Measurements from ENCODE around the gene ATP8A2. TPM values are rescaled to one million over a fixed set of nuclear protein-coding genes. Genes with fewer than 3 reads are reported as not detected.

ATP8A2 gene
- total and polyA plus RNA-seq, 10 of the 15 experiments (the other 5 are each of a cell fraction or from before 2014, with no cell fraction given): 0.01 to 0.04 (median 0.04) TPM; not detected in 7

- intact Hi-C loops (cut with micrococcal nuclease; ENCODE audit: unreplicated experiment): no loop called here
- Histone ChIP-seq H3K36me3 (ENCODE audit: control insufficient read depth in 2 of 2, insufficient read depth in 2 of 2, low read length in 1 of 2) (no peaks in the 10 kb centered on the region), H3K27ac (ENCODE audit: control insufficient read depth, insufficient read depth) (no peak overlapping the region), H3K4me2 (ENCODE audit: control insufficient read depth, insufficient read depth) (no peak overlapping the region), H3K4me3 (no peak overlapping the region), H3K9ac (ENCODE audit: control insufficient read depth, insufficient read depth, low read length) (no peak overlapping the region), H2AFZ (ENCODE audit: control insufficient read depth, low read depth, low read length) (no peak overlapping the region), H3K4me1 (ENCODE audit: control insufficient read depth, insufficient read depth, low read length) (no peaks in the 10 kb centered on the region), H3K9me3 (replicated peaks; ENCODE audit: control insufficient read depth, insufficient read depth, low read length) (no peaks in the 10 kb centered on the region), H4K20me1 (ENCODE audit: control insufficient read depth, insufficient read depth) (no peaks in the 10 kb centered on the region), H3K27me3 (replicated peaks in 1 of 2; ENCODE audit: control insufficient read depth in 2 of 2, insufficient read depth in 2 of 2, low read length in 1 of 2) (no peaks in the 10 kb centered on the region), H3K79me2 (ENCODE audit: control insufficient read depth, insufficient read depth, low read length) (no peaks in the 10 kb centered on the region)
- ATAC-seq (no peak), DNase-seq (ENCODE audit: low read depth, low spot score) (no peak), FAIRE-seq (no peak)
- BruUV-seq (replicated peaks): no TSS peak
- whole genome bisulfite sequencing (ENCODE audit: insufficient coverage, insufficient replicate concordance, low lambda C conversion rate, missing lambda C conversion rate): 0% methylated on average over 2 of the region's 2 CpGs
- in situ Hi-C loops (cut with MboI): no loop called here
- ChIA-PET RAD21 (ENCODE audit: unreplicated experiment) (no interaction called here), SMC1A (ENCODE audit: uncharacterized antibody, unreplicated experiment) (no interaction called here), CTCF (no interaction called here), POLR2A (no interaction called here)
- TF ChIP-seq SUPT20H (IDR thresholded peaks at IDR 0.05; ENCODE audit: borderline replicate concordance, control insufficient read depth, low read depth, low read length) (no peak), IKZF2 (IDR thresholded peaks at IDR 0.05) (no peak), HDAC6 (IDR thresholded peaks at IDR 0.05; ENCODE audit: unreplicated experiment) (no peak), POLR2AphosphoS2 (IDR thresholded peaks at IDR 0.05; ENCODE audit: low read depth, low read length) (no peak), ZSCAN29 (IDR thresholded peaks at IDR 0.05) (no peak), ZNF217 (IDR thresholded peaks at IDR 0.05) (no peak), IRF5 (IDR thresholded peaks at IDR 0.05; ENCODE audit: borderline replicate concordance) (no peak)
- TF ChIP-seq, protein P1, sequence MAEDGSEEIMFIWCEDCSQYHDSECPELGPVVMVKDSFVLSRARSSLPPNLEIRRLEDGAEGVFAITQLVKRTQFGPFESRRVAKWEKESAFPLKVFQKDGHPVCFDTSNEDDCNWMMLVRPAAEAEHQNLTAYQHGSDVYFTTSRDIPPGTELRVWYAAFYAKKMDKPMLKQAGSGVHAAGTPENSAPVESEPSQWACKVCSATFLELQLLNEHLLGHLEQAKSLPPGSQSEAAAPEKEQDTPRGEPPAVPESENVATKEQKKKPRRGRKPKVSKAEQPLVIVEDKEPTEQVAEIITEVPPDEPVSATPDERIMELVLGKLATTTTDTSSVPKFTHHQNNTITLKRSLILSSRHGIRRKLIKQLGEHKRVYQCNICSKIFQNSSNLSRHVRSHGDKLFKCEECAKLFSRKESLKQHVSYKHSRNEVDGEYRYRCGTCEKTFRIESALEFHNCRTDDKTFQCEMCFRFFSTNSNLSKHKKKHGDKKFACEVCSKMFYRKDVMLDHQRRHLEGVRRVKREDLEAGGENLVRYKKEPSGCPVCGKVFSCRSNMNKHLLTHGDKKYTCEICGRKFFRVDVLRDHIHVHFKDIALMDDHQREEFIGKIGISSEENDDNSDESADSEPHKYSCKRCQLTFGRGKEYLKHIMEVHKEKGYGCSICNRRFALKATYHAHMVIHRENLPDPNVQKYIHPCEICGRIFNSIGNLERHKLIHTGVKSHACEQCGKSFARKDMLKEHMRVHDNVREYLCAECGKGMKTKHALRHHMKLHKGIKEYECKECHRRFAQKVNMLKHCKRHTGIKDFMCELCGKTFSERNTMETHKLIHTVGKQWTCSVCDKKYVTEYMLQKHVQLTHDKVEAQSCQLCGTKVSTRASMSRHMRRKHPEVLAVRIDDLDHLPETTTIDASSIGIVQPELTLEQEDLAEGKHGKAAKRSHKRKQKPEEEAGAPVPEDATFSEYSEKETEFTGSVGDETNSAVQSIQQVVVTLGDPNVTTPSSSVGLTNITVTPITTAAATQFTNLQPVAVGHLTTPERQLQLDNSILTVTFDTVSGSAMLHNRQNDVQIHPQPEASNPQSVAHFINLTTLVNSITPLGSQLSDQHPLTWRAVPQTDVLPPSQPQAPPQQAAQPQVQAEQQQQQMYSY (CRISPR knock-in tag; IDR thresholded peaks at IDR 0.05): no peak
- TF ChIP-seq, protein P2, sequence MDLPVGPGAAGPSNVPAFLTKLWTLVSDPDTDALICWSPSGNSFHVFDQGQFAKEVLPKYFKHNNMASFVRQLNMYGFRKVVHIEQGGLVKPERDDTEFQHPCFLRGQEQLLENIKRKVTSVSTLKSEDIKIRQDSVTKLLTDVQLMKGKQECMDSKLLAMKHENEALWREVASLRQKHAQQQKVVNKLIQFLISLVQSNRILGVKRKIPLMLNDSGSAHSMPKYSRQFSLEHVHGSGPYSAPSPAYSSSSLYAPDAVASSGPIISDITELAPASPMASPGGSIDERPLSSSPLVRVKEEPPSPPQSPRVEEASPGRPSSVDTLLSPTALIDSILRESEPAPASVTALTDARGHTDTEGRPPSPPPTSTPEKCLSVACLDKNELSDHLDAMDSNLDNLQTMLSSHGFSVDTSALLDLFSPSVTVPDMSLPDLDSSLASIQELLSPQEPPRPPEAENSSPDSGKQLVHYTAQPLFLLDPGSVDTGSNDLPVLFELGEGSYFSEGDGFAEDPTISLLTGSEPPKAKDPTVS (IDR thresholded peaks at IDR 0.05; ENCODE audit: low read depth, low read length): no peak
Observed at GRCh38 chr13:25978961-25979360, 607.2 kb downstream of the ATP8A2 start.

All from GM12878 (cell line).